Superior temporal gyrus (tissue), 1 donor: ENCODE results near the gene YIF1B.
"Not testable (repeated sequence)": the region's sequence is repeated elsewhere in the genome, so short reads cannot be mapped to it uniquely, and the experiment has no call there.

Experiments
- DNase-seq: peaks from one replicate; pipeline ENCODE4 v3.0.0-alpha.2; 2016; ENCODE audit errors: extremely low spot score

Gene YIF1B

GRCh38 chr19:38315657-38316476, at the start of gene YIF1B:
Gene YIF1B (minus strand): TSS chr19:38315947. CDS start chr19:38315917, 30 bp downstream.
- DNase-seq: peak; percentile 96

GRCh38 chr19:38362946-38363688, 47.4 kb upstream of the YIF1B start:
- DNase-seq: not testable (repeated sequence)

- DNase-seq: no peak
These were observed 46.6 kb upstream of the YIF1B start for GRCh38 chr19:38362076-38362945.

DNA sequence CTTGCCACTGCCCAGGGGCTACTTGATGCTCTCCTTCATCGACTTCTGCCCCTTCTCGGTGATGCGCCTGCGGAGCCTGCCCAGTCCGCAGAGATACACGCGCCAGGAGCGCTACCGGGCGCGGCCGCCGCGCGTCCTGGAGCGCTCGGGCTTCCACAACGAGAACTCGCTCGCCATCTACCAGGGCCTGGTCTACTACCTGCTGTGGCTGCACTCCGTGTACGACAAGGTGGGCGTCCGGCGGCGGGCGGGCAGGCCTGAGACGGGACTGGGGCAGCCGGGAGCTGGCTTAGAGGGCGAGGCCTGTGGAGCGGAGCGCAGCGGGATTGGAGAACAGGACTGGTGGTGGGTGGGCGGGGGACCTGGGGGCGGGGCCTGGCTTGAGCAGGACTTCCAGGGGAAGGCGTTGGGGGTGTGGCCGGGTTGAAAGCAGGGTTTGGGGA, 45.9 kb upstream of the YIF1B start:
- DNase-seq: peak; percentile 27

- DNase-seq: no peak
These were observed 45.3 kb upstream of the YIF1B start for GRCh38 chr19:38360839-38361631.

DNA sequence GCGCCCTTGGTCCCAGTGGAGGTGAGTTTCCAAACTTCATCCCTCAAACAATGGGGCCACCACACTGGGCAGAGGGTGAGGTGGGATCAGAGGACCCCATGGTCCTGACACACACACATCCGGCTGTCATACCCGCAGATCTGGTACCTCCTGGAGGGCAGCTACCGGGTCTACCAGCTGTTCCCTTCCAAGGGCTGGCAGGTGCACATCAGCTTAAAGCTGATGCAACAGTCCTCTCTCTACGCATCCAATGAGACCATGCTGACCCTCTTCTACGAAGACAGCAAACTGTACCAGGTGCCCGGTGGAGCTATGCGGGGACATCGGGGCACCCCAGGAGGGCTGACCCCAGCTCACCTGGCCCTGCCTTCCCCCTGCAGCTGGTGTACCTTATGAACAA, 44.6 kb upstream of the YIF1B start:
- DNase-seq: no peak

- DNase-seq: no peak
These were observed 43.7 kb upstream of the YIF1B start for GRCh38 chr19:38359242-38360021.

- DNase-seq: no peak
These were observed 42.3 kb upstream of the YIF1B start for GRCh38 chr19:38358071-38358470.

DNA sequence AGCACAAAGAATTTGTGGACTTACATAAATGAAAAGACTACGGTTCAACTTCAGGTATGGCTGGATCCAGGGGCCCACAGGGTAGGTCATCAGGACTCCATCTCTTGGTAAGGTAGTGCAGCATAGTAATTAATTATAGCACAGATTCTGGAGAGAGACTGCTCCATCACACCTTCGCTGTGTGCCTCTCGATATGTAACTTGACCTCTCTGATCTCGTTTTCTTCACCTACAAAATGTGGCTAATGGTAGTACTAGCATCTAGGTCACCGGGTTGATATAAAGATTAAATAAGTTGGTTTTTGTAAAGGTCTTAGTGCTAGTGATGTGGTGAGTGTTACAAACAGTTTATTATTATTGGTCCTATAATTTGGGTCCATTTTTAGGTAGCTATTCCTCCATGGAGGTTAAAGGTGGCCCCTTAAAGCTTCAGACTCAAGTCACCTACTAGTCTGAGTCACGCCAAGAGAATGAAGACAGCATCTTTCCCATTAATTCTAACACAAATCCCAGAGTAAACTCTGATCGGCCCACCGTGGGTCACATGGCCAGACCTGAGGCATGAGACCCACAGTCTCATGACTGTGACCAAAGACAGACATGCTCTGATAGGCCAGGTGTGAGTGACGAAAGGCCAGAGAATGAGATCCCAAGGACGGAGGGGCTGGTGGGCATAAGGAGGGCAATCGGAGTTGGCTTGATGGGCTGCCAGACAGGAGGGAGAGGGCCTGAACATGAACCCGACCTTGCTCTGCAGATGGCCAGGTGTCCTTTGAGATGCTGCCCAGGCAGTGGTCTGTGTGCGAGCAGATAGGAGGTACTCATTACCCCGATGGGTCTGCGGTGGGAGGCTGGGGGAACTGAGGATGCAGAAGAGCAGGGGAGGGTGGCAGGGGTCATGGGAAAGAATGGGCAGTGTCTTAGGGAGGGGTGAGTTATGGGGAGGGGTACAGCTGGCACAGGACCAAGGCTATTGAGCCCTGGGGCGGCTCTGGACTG, 40.3 kb upstream of the YIF1B start:
- DNase-seq: no peak

- DNase-seq: no peak
These were observed 36.9 kb upstream of the YIF1B start for GRCh38 chr19:38352611-38353010.

DNA sequence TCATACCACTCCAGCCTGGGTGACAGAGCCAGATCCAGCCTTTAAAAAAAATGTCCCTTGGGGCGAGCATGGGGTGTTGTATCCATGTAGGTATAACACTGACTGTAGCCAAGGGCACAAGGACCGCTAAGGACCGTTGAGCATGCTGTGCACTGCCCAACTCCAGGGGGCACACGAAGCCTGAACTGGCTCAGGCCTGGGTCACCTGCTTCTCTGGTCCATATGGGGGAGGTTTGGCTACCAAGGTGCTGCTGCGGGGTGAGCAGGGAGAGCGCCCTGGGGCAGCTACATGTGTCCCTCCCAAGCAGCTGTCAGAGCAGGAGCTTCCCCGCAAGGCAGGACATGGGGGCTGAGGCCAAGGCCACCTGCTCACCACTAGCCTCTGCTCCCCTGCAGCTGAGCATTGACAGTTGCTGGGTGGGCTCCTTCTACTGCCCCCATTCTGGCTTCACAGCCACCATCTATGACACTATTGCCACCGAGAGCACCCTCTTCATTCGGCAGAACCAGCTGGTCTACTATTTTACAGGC, 36.2 kb upstream of the YIF1B start:
- no peak for DNase-seq

DNA sequence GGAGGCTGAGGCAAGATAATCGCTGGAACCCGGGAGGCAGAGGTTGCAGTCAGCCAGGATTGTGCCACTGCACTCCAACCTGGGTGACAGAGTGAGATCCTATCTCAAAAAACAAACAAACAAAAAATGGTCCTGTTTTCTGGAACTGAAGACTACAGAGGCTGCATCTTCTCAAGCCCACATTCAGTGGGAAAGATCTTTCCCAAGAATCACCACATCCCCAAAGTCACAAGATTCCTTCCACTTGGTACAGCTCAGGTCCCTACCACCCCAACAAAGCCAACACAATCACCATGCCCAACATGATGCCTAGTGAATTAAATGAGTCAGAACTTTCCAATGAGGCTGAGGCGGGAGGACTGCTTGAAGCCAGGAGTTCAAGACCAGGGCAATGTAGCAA, 35.1 kb upstream of the YIF1B start:
- DNase-seq: no peak

- DNase-seq: no peak
These were observed 31.1 kb upstream of the YIF1B start for GRCh38 chr19:38346837-38347236.

- DNase-seq: no peak
These were observed 25.2 kb upstream of the YIF1B start for GRCh38 chr19:38340927-38341326.

- DNase-seq: not testable (repeated sequence)
These were observed 23.3 kb upstream of the YIF1B start for GRCh38 chr19:38339011-38339410.

DNA sequence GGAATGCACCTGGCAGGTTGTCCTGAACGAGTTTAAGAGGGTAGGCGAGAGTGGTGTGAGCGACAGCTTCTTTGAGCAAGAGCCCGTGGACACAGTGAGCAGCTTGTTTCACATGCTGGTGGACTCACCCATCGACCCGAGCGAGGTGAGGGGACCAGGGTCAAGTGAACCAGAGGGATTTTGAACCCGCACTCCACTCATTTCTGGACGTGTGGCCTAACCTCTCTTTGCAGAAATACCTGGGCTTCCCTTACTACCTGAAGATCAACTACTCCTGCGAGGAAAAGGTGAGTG, 21.6 kb upstream of the YIF1B start:
- DNase-seq: no peak

GRCh38 chr19:38336638-38337359, 21.1 kb upstream of the YIF1B start:
- DNase-seq: peak; percentile 81

DNA sequence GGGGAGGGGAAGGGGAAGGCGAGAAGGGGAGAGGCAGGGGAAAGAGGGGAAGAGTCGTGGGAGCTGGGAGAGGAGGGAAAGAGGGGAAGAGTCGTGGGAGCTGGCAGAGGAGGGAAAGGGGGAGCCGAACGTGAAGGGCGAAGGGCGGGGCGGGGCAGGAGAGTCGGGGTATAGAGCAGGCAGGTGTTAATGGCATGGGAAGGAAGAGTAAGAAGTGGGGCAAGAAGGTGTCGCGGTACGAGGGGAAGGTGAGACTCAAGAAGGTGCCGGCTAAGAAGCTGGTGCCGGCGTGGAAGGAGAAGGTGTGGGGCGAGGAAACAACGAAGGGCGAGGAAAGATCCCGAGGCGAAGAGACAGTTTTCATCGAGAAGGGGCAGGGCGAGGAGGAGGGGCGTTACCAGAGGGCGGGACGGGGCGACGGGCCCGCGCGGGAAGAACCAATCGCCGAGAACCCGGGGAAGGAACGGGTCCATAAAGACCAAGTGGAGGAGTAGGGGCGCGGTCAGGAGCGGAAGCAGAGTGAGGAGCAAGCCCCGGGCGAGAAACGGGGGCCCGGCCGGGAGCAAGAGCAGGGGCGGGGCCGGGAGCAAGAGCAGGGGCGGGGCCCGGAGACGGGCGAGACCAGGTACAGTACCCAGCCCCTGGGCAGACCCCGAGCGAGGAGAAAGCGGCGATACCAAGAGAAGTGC, 20.3 kb upstream of the YIF1B start:
- peak; percentile 92 for DNase-seq
